Measurements from ENCODE around the gene ZFYVE28.

Gene ZFYVE28

GRCh38 chr4:2251073-2251794 is 167.2 kb downstream of the ZFYVE28 start:
- DNase-seq (ENCODE audit: low spot score) (no peak), FAIRE-seq (no peak)

- DNase-seq (ENCODE audit: low spot score) (no peak), FAIRE-seq (no peak)
These were observed 167.9 kb downstream of the ZFYVE28 start for GRCh38 chr4:2250357-2251072.

GRCh38 chr4:2249526-2250356 is 168.7 kb downstream of the ZFYVE28 start:
- FAIRE-seq (no peak), DNase-seq (ENCODE audit: low spot score) (no peak)

- FAIRE-seq, result no peak
- DNase-seq (ENCODE audit: low spot score), result no peak
These were observed 169.6 kb downstream of the ZFYVE28 start for GRCh38 chr4:2248821-2249261.

- DNase-seq (ENCODE audit: low spot score) (no peak), FAIRE-seq (no peak)
These were observed 170.2 kb downstream of the ZFYVE28 start for GRCh38 chr4:2248044-2248780.

- DNase-seq (ENCODE audit: low spot score), result no peak
- no peak for FAIRE-seq
These were observed 171.1 kb downstream of the ZFYVE28 start for GRCh38 chr4:2247128-2248043.

GRCh38 chr4:2246384-2247127 is 171.9 kb downstream of the ZFYVE28 start:
- FAIRE-seq (no peak), DNase-seq (ENCODE audit: low spot score) (no peak)

GRCh38 chr4:2245787-2246275 is 172.6 kb downstream of the ZFYVE28 start:
- DNase-seq (ENCODE audit: low spot score), result no peak
- no peak for FAIRE-seq

GRCh38 chr4:2245057-2245786 is 173.2 kb downstream of the ZFYVE28 start:
- no peak for FAIRE-seq
- no peak for DNase-seq (ENCODE audit: low spot score)

GRCh38 chr4:2243681-2244380 is 174.6 kb downstream of the ZFYVE28 start:
- FAIRE-seq, result peak; percentile 42
- no peak for DNase-seq (ENCODE audit: low spot score)

- DNase-seq (ENCODE audit: low spot score) (peak; percentile 97), FAIRE-seq (peak; percentile 88)
These were observed 176.8 kb downstream of the ZFYVE28 start, which contains the start of the genes HAUS3 and POLN for GRCh38 chr4:2241410-2242353. TSS of gene HAUS3 (minus strand) at chr4:2242121. CDS start at chr4:2240946, 1,175 bp downstream. TSS of gene POLN (minus strand) at chr4:2242121. CDS start at chr4:2229231, 12,890 bp downstream.

- DNase-seq (ENCODE audit: low spot score), result no peak
- no peak for FAIRE-seq
These were observed 177.4 kb downstream of the ZFYVE28 start for GRCh38 chr4:2241003-2241402.

- FAIRE-seq, result no peak
- no peak for DNase-seq (ENCODE audit: low spot score)
These were observed 181.3 kb downstream of the ZFYVE28 start for GRCh38 chr4:2236944-2237666.

- DNase-seq (ENCODE audit: low spot score) (no peak), FAIRE-seq (no peak)
These were observed 187.4 kb downstream of the ZFYVE28 start for GRCh38 chr4:2231082-2231481.

GRCh38 chr4:2226261-2226660 is 192.2 kb downstream of the ZFYVE28 start:
- DNase-seq (ENCODE audit: low spot score) (no peak), FAIRE-seq (no peak)

- FAIRE-seq (no peak), DNase-seq (ENCODE audit: low spot score) (no peak)
These were observed 195.6 kb downstream of the ZFYVE28 start for GRCh38 chr4:2222838-2223237.
